PC-3 (cell line): Measurements from ENCODE around the gene PIAS3.

Source experiments
- EZH2phosphoT487 ChIP-seq: fragments of 300-600 bp; sonication (generic); IDR thresholded peaks from 2 replicates; pipeline ENCODE4 v1.6.1; 2018; ENCODE audit warnings: mild to moderate bottlenecking, antibody characterized with exemption, low read length, borderline replicate concordance
- TF ChIP-seq, protein P1 (sequence below): fragments of 300-600 bp; sonication (generic); conservative IDR thresholded peaks from 2 replicates; pipeline ENCODE4 v1.5.1; 2017; ENCODE audit warnings: antibody characterized with exemption, low read depth, mild to moderate bottlenecking, low read length

DNA sequence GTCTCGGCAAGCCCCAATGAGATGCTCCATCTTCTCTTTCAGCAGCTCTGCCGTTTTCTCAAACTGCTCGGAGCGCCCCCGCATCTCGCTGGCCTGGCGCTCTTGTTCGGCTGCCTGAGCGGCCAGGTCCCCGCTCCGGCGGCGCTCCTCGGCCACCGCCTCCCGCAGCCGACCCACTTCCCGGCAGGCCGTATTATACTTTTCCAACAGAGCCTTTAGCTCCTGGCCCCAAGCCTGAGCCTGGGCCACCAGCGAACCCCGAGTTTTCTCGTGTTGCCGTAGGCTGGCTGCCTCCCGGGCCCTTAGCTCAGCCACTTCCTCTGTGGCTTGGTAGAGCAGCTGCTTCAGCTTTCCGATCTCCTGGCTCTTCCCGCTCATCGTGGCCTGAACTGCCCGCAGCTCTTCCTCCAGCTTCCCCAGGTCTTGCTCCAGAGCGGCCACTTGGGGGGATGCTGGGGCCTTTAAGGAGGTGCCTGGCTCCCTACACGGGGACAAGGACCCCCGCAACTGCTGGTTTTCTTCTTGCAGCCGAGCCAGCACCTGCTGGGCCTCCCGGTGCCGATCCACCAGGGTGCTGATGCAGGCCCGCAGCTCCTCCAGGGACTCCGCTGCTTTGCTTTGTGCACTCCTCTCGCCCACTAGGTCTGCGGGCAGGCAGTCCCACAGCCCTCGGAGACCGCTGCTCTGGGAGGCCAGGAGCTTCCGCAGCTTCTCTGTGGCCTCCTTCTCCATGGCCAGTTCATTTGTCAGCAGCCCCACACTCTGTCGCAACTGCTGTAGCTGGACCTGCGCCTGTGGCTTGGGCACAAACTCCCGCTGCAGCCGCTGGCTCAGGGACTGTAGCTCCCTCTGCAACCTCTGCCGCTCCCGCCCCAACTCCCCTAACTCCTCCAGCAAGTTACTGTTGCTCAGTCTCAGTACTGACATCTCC lies 13.4 kb upstream of the PIAS3 start:
- TF ChIP-seq, protein P1, sequence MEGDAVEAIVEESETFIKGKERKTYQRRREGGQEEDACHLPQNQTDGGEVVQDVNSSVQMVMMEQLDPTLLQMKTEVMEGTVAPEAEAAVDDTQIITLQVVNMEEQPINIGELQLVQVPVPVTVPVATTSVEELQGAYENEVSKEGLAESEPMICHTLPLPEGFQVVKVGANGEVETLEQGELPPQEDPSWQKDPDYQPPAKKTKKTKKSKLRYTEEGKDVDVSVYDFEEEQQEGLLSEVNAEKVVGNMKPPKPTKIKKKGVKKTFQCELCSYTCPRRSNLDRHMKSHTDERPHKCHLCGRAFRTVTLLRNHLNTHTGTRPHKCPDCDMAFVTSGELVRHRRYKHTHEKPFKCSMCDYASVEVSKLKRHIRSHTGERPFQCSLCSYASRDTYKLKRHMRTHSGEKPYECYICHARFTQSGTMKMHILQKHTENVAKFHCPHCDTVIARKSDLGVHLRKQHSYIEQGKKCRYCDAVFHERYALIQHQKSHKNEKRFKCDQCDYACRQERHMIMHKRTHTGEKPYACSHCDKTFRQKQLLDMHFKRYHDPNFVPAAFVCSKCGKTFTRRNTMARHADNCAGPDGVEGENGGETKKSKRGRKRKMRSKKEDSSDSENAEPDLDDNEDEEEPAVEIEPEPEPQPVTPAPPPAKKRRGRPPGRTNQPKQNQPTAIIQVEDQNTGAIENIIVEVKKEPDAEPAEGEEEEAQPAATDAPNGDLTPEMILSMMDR: no peak
- TF ChIP-seq EZH2phosphoT487: no peak
